GM12878 (cell line): ENCODE data around the gene CAV2. TPM values are rescaled to one million over a fixed set of nuclear protein-coding genes. Genes with fewer than 3 reads are reported as not detected.
A peak's percentile ranks its signal among the peaks of the same experiment; 100 is the strongest.

ENCODE experiments used
- CBX5 ChIP-seq: sonication (generic); IDR thresholded peaks from 2 replicates; pipeline ENCODE4 v1.6.1; 2016; ENCODE audit warnings: low read depth, moderate library complexity, mild to moderate bottlenecking, inconsistent platforms
- DPF2 ChIP-seq: fragments of 450-650 bp; IDR thresholded peaks from 2 replicates; pipeline ENCODE4 v1.6.1; 2017; ENCODE audit warnings: mild to moderate bottlenecking
- ETV6 ChIP-seq, 2 experiments: fragments of 450-650 bp in 1 of 2; IDR thresholded peaks in 1 of 2; conservative IDR thresholded peaks in 1 of 2; 2 replicates each; pipeline ENCODE4 v1.6.1; 2014; ENCODE audit warnings: antibody characterized with exemption in 1 of 2, borderline replicate concordance in 1 of 2, low read depth in 1 of 2, mild to moderate bottlenecking in 1 of 2, moderate library complexity in 1 of 2
- GATAD2B ChIP-seq: fragments of 450-650 bp; conservative IDR thresholded peaks from 2 replicates; pipeline ENCODE4 v1.6.1; 2017; ENCODE audit warnings: low read depth, mild to moderate bottlenecking, moderate library complexity
- NFXL1 ChIP-seq: fragments of 450-650 bp; IDR thresholded peaks from 2 replicates; pipeline ENCODE4 v1.6.1; 2017; ENCODE audit warnings: antibody characterized with exemption, mild to moderate bottlenecking, borderline replicate concordance
- RAD51 ChIP-seq: fragments of 450-650 bp; IDR thresholded peaks from 2 replicates; pipeline ENCODE4 v1.6.1; 2016; ENCODE audit warnings: moderate library complexity, mild to moderate bottlenecking, inconsistent platforms
- RELB ChIP-seq: fragments of 450-650 bp; IDR thresholded peaks from 2 replicates; pipeline ENCODE4 v1.6.1; 2017; ENCODE audit warnings: low read depth, mild to moderate bottlenecking, moderate library complexity
- SP1 ChIP-seq: IDR thresholded peaks from one replicate; pipeline ENCODE4 v1.6.1; 2011; ENCODE audit warnings: low read depth, low read length
- SREBF1 ChIP-seq: IDR thresholded peaks from 2 replicates; pipeline ENCODE4 v1.6.1; 2012; ENCODE audit warnings: mild to moderate bottlenecking, low read length
- SUPT20H ChIP-seq: IDR thresholded peaks from 2 replicates; pipeline ENCODE4 v1.6.1; 2011; ENCODE audit warnings: low read depth, mild to moderate bottlenecking, low read length, moderate library complexity, borderline replicate concordance; ENCODE audit not compliant: control insufficient read depth
- TCF7 ChIP-seq: IDR thresholded peaks from 2 replicates; pipeline ENCODE4 v1.6.1; 2014; ENCODE audit warnings: antibody characterized with exemption, borderline replicate concordance
- ZNF24 ChIP-seq: fragments of 450-650 bp; IDR thresholded peaks from 2 replicates; pipeline ENCODE4 v1.6.1; 2017; ENCODE audit warnings: antibody characterized with exemption, mild to moderate bottlenecking
- ZNF687 ChIP-seq: fragments of 450-650 bp; IDR thresholded peaks from 2 replicates; pipeline ENCODE4 v1.6.1; 2017; ENCODE audit warnings: mild to moderate bottlenecking, moderate library complexity
- polyA plus RNA-seq, 11 experiments: library from polyadenylated mRNA; depleted of rRNA in 4 of 11; unstranded in 6 of 11; stranded (reverse) in 5 of 11; fragments of >200 nt; fragmentation: Nextera tagmentation in 4 of 11; fragmentation: Illumina TruSeq in 1 of 11; extraction: Ambion mirVana in 4 of 11; extraction: Trizol in 1 of 11; gene quantifications; 1 replicate in 1 of 11; 2 replicates in 10 of 11; pipeline versions ENCODE4 v1.2.1 to v1.2.3, GENCODE V29; 2011 to 2016; ENCODE audit warnings: inconsistent platforms in 2 of 11, missing spikeins in 2 of 11, low read depth in 1 of 11
- total RNA-seq, 4 experiments: library from RNA; depleted of rRNA in 3 of 4; stranded (reverse); fragments of >200 nt in 3 of 4; fragmentation: Illumina TruSeq in 1 of 4; extraction: Trizol in 1 of 4; gene quantifications; 2 replicates each; pipeline versions ENCODE4 v1.2.1 to v1.2.3, GENCODE V29; 2013 to 2021

The CAV2 gene
- total and polyA plus RNA-seq, 10 of the 15 experiments (the other 5 are each of a cell fraction or from before 2014, with no cell fraction given), result 0.77 to 11.4 (median 2.5) TPM

- TF ChIP-seq RELB (peak; percentile 42; the same call in 1 of the 2 replicates), CBX5 (no peak), GATAD2B (0 out of 2 replicates have a peak, but pooled peaks have one; percentile 18), ETV6 (conservative IDR thresholded peaks at IDR 0.05 in 1 of 2, IDR thresholded peaks at IDR 0.05 in 1 of 2; ENCODE audit: borderline replicate concordance in 1 of 2, low read depth in 1 of 2) (no peak), NFXL1 (no peak), SUPT20H (no peak), ZNF687 (no peak), DPF2 (no peak), TCF7 (no peak), RAD51 (no peak), SREBF1 (no peak), SP1 (no peak), ZNF24 (no peak)
Measured at GRCh38 chr7:116525298-116525912, 25.9 kb downstream of the CAV2 start (continued).
